ENCODE measurements around the gene PTPRU.

The PTPRU gene

GRCh38 chr1:29371332-29371731 is 135.0 kb downstream of the PTPRU start:
- DNase-seq = no peak

- no peak for DNase-seq
These were observed 135.8 kb downstream of the PTPRU start for GRCh38 chr1:29372108-29372507.
